GM23338 (cell line): Measurements from ENCODE around the gene RPP21.

Experiments used
- CREB1 ChIP-seq: fragments of 250-450 bp; sonication (Bioruptor Pico); IDR thresholded peaks from 2 replicates; pipeline ENCODE4 v1.5.0; 2020; ENCODE audit warnings: low read depth, mild to moderate bottlenecking, moderate library complexity
- EZH2 ChIP-seq: fragments of 200-600 bp; sonication (generic); IDR thresholded peaks from one replicate; pipeline ENCODE4 v1.8.0; 2017; ENCODE audit warnings: antibody characterized with exemption, mild to moderate bottlenecking, low read depth; ENCODE audit not compliant: unreplicated experiment
- EZH2phosphoT487 ChIP-seq: fragments of 200-600 bp; sonication (generic); IDR thresholded peaks from one replicate; pipeline ENCODE4 v1.8.1; 2018; ENCODE audit warnings: antibody characterized with exemption; ENCODE audit not compliant: unreplicated experiment
- POLR2AphosphoS5 ChIP-seq: IDR thresholded peaks from 2 replicates; pipeline ENCODE4 v1.6.1; 2016; ENCODE audit warnings: antibody characterized with exemption, low read depth
- TF ChIP-seq, protein P1 (sequence below), 2 experiments: fragments of 200-600 bp in 1 of 2; sonication (generic) in 1 of 2; conservative IDR thresholded peaks; 2 replicates each; pipeline versions ENCODE4 v1.5.1 to v1.6.1; 2016 to 2017; ENCODE audit warnings: antibody characterized with exemption in 2 of 2, low read depth in 2 of 2, mild to moderate bottlenecking in 2 of 2, moderate library complexity in 1 of 2
- TF ChIP-seq, protein P2 (sequence below): IDR thresholded peaks from one replicate; pipeline ENCODE4 v1.6.1; 2018; ENCODE audit warnings: antibody characterized with exemption; ENCODE audit not compliant: unreplicated experiment
- TF ChIP-seq, protein P3 (sequence below): fragments of 250-450 bp; sonication (Bioruptor Pico); IDR thresholded peaks from 2 replicates; pipeline ENCODE4 v1.5.0; 2020; ENCODE audit warnings: mild to moderate bottlenecking, moderate library complexity
- TF ChIP-seq, protein P4 (sequence below): IDR thresholded peaks from 2 replicates; pipeline ENCODE4 v1.6.1; 2016; ENCODE audit warnings: antibody characterized with exemption

DNA sequence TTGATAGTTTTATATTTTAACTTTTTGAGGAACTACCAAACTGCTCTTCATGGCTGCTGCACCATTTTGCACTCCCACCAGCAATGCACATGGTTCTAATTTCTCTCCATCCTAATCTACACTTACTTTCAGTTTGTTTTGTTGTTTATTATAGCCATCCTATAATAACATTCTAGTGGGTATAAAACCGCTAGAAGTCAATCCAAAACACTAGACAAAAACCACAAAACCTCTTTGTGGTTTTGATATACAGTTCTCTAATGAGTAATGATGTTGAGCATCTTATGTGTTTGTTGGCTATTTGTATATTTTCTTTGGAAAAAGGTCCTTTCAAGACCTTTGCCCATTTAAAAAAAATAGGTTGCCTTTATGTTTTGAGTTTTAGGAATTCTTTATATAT, 5.6 kb downstream of the RPP21 start:
- TF ChIP-seq EZH2phosphoT487 (no peak), POLR2AphosphoS5 (no peak), EZH2 (no peak), CREB1 (no peak)
- TF ChIP-seq, protein P1, sequence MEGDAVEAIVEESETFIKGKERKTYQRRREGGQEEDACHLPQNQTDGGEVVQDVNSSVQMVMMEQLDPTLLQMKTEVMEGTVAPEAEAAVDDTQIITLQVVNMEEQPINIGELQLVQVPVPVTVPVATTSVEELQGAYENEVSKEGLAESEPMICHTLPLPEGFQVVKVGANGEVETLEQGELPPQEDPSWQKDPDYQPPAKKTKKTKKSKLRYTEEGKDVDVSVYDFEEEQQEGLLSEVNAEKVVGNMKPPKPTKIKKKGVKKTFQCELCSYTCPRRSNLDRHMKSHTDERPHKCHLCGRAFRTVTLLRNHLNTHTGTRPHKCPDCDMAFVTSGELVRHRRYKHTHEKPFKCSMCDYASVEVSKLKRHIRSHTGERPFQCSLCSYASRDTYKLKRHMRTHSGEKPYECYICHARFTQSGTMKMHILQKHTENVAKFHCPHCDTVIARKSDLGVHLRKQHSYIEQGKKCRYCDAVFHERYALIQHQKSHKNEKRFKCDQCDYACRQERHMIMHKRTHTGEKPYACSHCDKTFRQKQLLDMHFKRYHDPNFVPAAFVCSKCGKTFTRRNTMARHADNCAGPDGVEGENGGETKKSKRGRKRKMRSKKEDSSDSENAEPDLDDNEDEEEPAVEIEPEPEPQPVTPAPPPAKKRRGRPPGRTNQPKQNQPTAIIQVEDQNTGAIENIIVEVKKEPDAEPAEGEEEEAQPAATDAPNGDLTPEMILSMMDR (conservative IDR thresholded peaks at IDR 0.05; ENCODE audit: low read depth in 2 of 2): no peak
- TF ChIP-seq, protein P2, sequence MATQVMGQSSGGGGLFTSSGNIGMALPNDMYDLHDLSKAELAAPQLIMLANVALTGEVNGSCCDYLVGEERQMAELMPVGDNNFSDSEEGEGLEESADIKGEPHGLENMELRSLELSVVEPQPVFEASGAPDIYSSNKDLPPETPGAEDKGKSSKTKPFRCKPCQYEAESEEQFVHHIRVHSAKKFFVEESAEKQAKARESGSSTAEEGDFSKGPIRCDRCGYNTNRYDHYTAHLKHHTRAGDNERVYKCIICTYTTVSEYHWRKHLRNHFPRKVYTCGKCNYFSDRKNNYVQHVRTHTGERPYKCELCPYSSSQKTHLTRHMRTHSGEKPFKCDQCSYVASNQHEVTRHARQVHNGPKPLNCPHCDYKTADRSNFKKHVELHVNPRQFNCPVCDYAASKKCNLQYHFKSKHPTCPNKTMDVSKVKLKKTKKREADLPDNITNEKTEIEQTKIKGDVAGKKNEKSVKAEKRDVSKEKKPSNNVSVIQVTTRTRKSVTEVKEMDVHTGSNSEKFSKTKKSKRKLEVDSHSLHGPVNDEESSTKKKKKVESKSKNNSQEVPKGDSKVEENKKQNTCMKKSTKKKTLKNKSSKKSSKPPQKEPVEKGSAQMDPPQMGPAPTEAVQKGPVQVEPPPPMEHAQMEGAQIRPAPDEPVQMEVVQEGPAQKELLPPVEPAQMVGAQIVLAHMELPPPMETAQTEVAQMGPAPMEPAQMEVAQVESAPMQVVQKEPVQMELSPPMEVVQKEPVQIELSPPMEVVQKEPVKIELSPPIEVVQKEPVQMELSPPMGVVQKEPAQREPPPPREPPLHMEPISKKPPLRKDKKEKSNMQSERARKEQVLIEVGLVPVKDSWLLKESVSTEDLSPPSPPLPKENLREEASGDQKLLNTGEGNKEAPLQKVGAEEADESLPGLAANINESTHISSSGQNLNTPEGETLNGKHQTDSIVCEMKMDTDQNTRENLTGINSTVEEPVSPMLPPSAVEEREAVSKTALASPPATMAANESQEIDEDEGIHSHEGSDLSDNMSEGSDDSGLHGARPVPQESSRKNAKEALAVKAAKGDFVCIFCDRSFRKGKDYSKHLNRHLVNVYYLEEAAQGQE: no peak
- TF ChIP-seq, protein P3, sequence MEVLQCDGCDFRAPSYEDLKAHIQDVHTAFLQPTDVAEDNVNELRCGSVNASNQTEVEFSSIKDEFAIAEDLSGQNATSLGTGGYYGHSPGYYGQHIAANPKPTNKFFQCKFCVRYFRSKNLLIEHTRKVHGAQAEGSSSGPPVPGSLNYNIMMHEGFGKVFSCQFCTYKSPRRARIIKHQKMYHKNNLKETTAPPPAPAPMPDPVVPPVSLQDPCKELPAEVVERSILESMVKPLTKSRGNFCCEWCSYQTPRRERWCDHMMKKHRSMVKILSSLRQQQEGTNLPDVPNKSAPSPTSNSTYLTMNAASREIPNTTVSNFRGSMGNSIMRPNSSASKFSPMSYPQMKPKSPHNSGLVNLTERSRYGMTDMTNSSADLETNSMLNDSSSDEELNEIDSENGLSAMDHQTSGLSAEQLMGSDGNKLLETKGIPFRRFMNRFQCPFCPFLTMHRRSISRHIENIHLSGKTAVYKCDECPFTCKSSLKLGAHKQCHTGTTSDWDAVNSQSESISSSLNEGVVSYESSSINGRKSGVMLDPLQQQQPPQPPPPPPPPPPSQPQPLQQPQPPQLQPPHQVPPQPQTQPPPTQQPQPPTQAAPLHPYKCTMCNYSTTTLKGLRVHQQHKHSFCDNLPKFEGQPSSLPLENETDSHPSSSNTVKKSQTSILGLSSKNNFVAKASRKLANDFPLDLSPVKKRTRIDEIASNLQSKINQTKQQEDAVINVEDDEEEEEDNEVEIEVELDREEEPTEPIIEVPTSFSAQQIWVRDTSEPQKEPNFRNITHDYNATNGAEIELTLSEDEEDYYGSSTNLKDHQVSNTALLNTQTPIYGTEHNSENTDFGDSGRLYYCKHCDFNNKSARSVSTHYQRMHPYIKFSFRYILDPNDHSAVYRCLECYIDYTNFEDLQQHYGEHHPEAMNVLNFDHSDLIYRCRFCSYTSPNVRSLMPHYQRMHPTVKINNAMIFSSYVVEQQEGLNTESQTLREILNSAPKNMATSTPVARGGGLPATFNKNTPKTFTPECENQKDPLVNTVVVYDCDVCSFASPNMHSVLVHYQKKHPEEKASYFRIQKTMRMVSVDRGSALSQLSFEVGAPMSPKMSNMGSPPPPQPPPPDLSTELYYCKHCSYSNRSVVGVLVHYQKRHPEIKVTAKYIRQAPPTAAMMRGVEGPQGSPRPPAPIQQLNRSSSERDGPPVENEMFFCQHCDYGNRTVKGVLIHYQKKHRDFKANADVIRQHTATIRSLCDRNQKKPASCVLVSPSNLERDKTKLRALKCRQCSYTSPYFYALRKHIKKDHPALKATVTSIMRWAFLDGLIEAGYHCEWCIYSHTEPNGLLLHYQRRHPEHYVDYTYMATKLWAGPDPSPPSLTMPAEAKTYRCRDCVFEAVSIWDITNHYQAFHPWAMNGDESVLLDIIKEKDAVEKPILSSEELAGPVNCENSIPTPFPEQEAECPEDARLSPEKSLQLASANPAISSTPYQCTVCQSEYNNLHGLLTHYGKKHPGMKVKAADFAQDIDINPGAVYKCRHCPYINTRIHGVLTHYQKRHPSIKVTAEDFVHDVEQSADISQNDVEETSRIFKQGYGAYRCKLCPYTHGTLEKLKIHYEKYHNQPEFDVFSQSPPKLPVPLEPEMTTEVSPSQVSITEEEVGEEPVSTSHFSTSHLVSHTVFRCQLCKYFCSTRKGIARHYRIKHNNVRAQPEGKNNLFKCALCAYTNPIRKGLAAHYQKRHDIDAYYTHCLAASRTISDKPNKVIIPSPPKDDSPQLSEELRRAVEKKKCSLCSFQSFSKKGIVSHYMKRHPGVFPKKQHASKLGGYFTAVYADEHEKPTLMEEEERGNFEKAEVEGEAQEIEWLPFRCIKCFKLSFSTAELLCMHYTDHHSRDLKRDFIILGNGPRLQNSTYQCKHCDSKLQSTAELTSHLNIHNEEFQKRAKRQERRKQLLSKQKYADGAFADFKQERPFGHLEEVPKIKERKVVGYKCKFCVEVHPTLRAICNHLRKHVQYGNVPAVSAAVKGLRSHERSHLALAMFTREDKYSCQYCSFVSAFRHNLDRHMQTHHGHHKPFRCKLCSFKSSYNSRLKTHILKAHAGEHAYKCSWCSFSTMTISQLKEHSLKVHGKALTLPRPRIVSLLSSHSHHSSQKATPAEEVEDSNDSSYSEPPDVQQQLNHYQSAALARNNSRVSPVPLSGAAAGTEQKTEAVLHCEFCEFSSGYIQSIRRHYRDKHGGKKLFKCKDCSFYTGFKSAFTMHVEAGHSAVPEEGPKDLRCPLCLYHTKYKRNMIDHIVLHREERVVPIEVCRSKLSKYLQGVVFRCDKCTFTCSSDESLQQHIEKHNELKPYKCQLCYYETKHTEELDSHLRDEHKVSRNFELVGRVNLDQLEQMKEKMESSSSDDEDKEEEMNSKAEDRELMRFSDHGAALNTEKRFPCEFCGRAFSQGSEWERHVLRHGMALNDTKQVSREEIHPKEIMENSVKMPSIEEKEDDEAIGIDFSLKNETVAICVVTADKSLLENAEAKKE (CRISPR knock-in tag): no peak
- TF ChIP-seq, protein P4, sequence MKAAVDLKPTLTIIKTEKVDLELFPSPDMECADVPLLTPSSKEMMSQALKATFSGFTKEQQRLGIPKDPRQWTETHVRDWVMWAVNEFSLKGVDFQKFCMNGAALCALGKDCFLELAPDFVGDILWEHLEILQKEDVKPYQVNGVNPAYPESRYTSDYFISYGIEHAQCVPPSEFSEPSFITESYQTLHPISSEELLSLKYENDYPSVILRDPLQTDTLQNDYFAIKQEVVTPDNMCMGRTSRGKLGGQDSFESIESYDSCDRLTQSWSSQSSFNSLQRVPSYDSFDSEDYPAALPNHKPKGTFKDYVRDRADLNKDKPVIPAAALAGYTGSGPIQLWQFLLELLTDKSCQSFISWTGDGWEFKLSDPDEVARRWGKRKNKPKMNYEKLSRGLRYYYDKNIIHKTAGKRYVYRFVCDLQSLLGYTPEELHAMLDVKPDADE: no peak
